ENCODE results near the gene STPG4.

The STPG4 gene

DNA sequence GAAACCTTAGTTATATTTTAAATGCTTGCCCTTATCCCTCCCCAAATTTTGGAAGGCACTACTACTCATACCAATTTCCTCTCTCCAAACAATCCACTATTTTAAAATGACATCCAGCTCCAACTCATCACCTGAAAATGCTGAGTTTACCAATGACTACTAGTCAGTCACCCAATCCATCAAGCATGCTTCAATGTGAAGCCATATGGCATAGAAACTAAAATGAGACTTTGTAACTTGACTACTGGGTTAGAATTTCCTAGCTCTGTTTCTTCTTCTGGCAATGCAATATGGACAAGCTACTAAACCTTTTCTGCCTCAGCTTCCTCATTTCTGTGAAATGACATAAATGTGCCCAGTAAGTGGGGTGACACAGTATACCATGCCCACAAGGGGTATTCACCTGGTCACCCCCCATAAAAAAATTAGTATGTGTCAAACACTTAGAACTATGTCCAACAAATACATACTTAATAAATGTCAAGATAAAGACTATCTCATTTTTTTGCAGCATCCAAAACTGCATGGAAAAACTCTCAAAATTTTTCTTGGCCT lies 10.0 kb upstream of the STPG4 start:
- Histone ChIP-seq H2BK5ac (ENCODE audit: low read length) (no peak overlapping the region), H3K27ac (replicated peaks; ENCODE audit: low read length) (no peak overlapping the region), H3K4me1 (ENCODE audit: control insufficient read depth in 2 of 2, insufficient read depth in 1 of 2, low read depth in 1 of 2, low read length in 2 of 2) (no peaks in the 10 kb centered on the region), H2BK120ac (ENCODE audit: low read depth, low read length) (no peak overlapping the region), H3K23ac (ENCODE audit: low read depth, low read length, poor library complexity) (no peak overlapping the region), H3K14ac (ENCODE audit: low read length) (no peak overlapping the region), H4K8ac (ENCODE audit: low read depth, low read length) (no peak overlapping the region), H2AK5ac (ENCODE audit: low read depth, low read length) (no peak overlapping the region), H4K91ac (ENCODE audit: low read depth, low read length, poor library complexity) (no peak overlapping the region), H2BK15ac (ENCODE audit: low read length) (no peak overlapping the region), H3K4ac (ENCODE audit: low read length) (no peak overlapping the region), H3K18ac (ENCODE audit: low read length) (no peak overlapping the region), H3K27me3 (ENCODE audit: control insufficient read depth in 3 of 3, insufficient read depth in 3 of 3, low read depth in 1 of 3, low read length in 3 of 3) (no peaks in the 10 kb centered on the region), H3K4me2 (ENCODE audit: insufficient read depth, low read length, poor library complexity, severe bottlenecking) (no peak overlapping the region), H3K9me3 (replicated peaks in 1 of 2; ENCODE audit: control insufficient read depth in 2 of 2, insufficient read depth in 1 of 2, low read depth in 1 of 2, low read length in 2 of 2) (no peaks in the 10 kb centered on the region), H3K9ac (ENCODE audit: low read depth, low read length, poor library complexity) (no peak overlapping the region), H3K36me3 (replicated peaks in 1 of 2; ENCODE audit: control insufficient read depth in 2 of 2, insufficient read depth in 2 of 2, low read length in 2 of 2) (peaks cover 13 to 97% of the 10 kb centered on the region in 2 donors), H2AFZ (ENCODE audit: low read length) (no peak overlapping the region), H3K4me3 (ENCODE audit: low read length in 2 of 2) (no peak overlapping the region), H3K79me1 (ENCODE audit: low read depth, low read length) (peaks cover 2% of the 10 kb centered on the region), H2BK12ac (ENCODE audit: low read length) (no peak overlapping the region)
- no peak for DNase-seq (ENCODE audit: low spot score)

DNA sequence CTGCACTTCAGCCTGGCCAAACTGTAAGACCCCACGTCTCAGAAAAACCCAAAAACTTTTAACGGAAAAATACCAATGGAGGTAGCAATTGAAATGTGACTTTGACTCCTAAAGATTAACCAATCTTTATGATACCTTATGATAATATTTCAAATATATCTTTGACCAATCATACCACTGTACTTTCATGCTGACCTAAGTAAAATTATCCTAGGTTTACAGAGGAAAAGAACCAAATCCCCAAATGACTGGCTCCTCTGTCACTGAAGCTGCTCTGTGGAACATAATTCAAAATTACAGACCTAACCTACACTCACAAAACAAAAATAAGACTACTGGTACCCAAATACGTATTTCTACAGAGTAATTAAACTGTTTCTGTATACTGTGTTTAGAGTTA lies 7.7 kb upstream of the STPG4 start:
- no CpG with 5 or more reads among the region's 3 CpGs for WGBS, 2 donors (ENCODE audit: extremely low coverage in 2 of 2, insufficient read length in 2 of 2, insufficient replicate concordance in 1 of 2)
- Histone ChIP-seq H3K9me3 (replicated peaks in 1 of 2; ENCODE audit: control insufficient read depth in 2 of 2, insufficient read depth in 1 of 2, low read depth in 1 of 2, low read length in 2 of 2) (peaks cover 0 to 2% of the 10 kb centered on the region in 2 donors), H2BK120ac (ENCODE audit: low read depth, low read length) (no peak overlapping the region), H3K79me1 (ENCODE audit: low read depth, low read length) (peaks cover 2% of the 10 kb centered on the region), H4K91ac (ENCODE audit: low read depth, low read length, poor library complexity) (no peak overlapping the region), H4K8ac (ENCODE audit: low read depth, low read length) (no peak overlapping the region), H2AK5ac (ENCODE audit: low read depth, low read length) (no peak overlapping the region), H3K4me2 (ENCODE audit: insufficient read depth, low read length, poor library complexity, severe bottlenecking) (no peak overlapping the region), H2AFZ (ENCODE audit: low read length) (no peak overlapping the region), H2BK5ac (ENCODE audit: low read length) (no peak overlapping the region), H2BK15ac (ENCODE audit: low read length) (no peak overlapping the region), H3K27ac (replicated peaks; ENCODE audit: low read length) (no peak overlapping the region), H3K4me3 (ENCODE audit: low read length in 2 of 2) (no peak overlapping the region), H2BK12ac (ENCODE audit: low read length) (no peak overlapping the region), H3K14ac (ENCODE audit: low read length) (no peak overlapping the region), H3K36me3 (replicated peaks in 1 of 2; ENCODE audit: control insufficient read depth in 2 of 2, insufficient read depth in 2 of 2, low read length in 2 of 2) (peaks cover 15 to 94% of the 10 kb centered on the region in 2 donors), H3K27me3 (ENCODE audit: control insufficient read depth in 3 of 3, insufficient read depth in 3 of 3, low read depth in 1 of 3, low read length in 3 of 3) (no peaks in the 10 kb centered on the region), H3K23ac (ENCODE audit: low read depth, low read length, poor library complexity) (no peak overlapping the region), H3K9ac (ENCODE audit: low read depth, low read length, poor library complexity) (no peak overlapping the region), H3K4ac (ENCODE audit: low read length) (no peak overlapping the region), H3K18ac (ENCODE audit: low read length) (no peak overlapping the region), H3K4me1 (ENCODE audit: control insufficient read depth in 2 of 2, insufficient read depth in 1 of 2, low read depth in 1 of 2, low read length in 2 of 2) (no peaks in the 10 kb centered on the region)
- DNase-seq (ENCODE audit: low spot score), result no peak

DNA sequence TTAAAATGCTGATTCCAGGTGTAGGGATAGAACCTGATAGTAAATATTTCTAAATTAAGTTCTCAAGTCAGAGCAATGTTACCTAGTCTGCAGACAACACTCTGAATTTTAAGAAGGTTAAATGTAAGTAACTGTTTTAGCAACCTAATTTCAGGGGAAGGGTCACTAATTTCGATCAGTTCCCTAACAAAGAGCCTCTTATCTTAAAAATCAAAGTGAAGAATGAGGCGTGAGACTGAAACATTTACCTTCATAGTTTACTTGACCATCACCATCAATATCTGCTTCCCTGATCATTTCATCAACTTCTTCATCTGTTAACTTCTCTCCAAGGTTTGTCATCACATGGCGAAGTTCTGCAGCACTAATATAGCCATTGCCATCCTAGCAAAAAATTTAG lies 6.4 kb upstream of the STPG4 start:
- H3K9ac ChIP-seq (ENCODE audit: low read depth, low read length, poor library complexity), result no peak overlapping the region
- H2AK5ac ChIP-seq (ENCODE audit: low read depth, low read length), result no peak overlapping the region
- H3K9me3 ChIP-seq (replicated peaks in 1 of 2; ENCODE audit: control insufficient read depth in 2 of 2, insufficient read depth in 1 of 2, low read depth in 1 of 2, low read length in 2 of 2), result peaks cover 0 to 2% of the 10 kb centered on the region in 2 donors
- no peak overlapping the region for H3K4ac ChIP-seq (ENCODE audit: low read length)
- no peak overlapping the region for H3K4me2 ChIP-seq (ENCODE audit: insufficient read depth, low read length, poor library complexity, severe bottlenecking)
- H3K4me1 ChIP-seq (ENCODE audit: control insufficient read depth in 2 of 2, insufficient read depth in 1 of 2, low read depth in 1 of 2, low read length in 2 of 2), result no peaks in the 10 kb centered on the region
- DNase-seq (ENCODE audit: low spot score), result no peak
- H3K4me3 ChIP-seq (ENCODE audit: low read length in 2 of 2), result no peak overlapping the region
- no peak overlapping the region for H3K23ac ChIP-seq (ENCODE audit: low read depth, low read length, poor library complexity)
- no peak overlapping the region for H2BK5ac ChIP-seq (ENCODE audit: low read length)
- H2BK120ac ChIP-seq (ENCODE audit: low read depth, low read length), result no peak overlapping the region
- no peak overlapping the region for H3K14ac ChIP-seq (ENCODE audit: low read length)
- H3K79me1 ChIP-seq (ENCODE audit: low read depth, low read length), result peaks cover 2% of the 10 kb centered on the region
- no peak overlapping the region for H3K27ac ChIP-seq (replicated peaks; ENCODE audit: low read length)
- H2BK12ac ChIP-seq (ENCODE audit: low read length), result no peak overlapping the region
- H3K36me3 ChIP-seq (replicated peaks in 1 of 2; ENCODE audit: control insufficient read depth in 2 of 2, insufficient read depth in 2 of 2, low read length in 2 of 2), result peaks cover 15 to 87% of the 10 kb centered on the region in 2 donors
- H2AFZ ChIP-seq (ENCODE audit: low read length), result no peak overlapping the region
- H4K91ac ChIP-seq (ENCODE audit: low read depth, low read length, poor library complexity), result no peak overlapping the region
- no CpG with 5 or more reads among the region's 3 CpGs for WGBS, 2 donors (ENCODE audit: extremely low coverage in 2 of 2, insufficient read length in 2 of 2, insufficient replicate concordance in 1 of 2)
- no peak overlapping the region for H3K18ac ChIP-seq (ENCODE audit: low read length)
- no peaks in the 10 kb centered on the region for H3K27me3 ChIP-seq (ENCODE audit: control insufficient read depth in 3 of 3, insufficient read depth in 3 of 3, low read depth in 1 of 3, low read length in 3 of 3)
- H2BK15ac ChIP-seq (ENCODE audit: low read length), result no peak overlapping the region
- H4K8ac ChIP-seq (ENCODE audit: low read depth, low read length), result no peak overlapping the region

DNA sequence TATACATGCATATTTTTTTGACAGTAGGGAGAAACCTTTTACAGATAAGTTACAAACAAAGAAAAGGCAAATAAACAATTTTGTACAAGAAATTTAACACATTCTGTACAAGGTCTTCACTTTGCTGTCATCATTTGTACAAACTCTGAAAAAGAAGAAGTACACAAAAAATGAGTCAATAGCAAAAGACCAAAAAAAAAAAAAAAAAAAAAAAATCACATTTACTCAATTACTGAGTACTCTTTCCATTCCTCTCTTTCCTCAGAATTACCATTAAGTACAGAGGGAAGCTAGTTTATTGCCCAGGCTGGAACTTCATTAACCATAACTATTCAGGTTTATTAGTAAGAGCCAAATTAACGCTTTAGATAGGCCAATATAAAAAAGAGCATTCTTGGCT lies 5.6 kb upstream of the STPG4 start:
- Histone ChIP-seq H3K18ac (ENCODE audit: low read length) (no peak overlapping the region), H3K4me3 (ENCODE audit: low read length in 2 of 2) (no peak overlapping the region), H2BK12ac (ENCODE audit: low read length) (no peak overlapping the region), H3K79me1 (ENCODE audit: low read depth, low read length) (peaks cover 2% of the 10 kb centered on the region), H3K36me3 (replicated peaks in 1 of 2; ENCODE audit: control insufficient read depth in 2 of 2, insufficient read depth in 2 of 2, low read length in 2 of 2) (peaks cover 15 to 79% of the 10 kb centered on the region in 2 donors), H3K14ac (ENCODE audit: low read length) (no peak overlapping the region), H3K4ac (ENCODE audit: low read length) (no peak overlapping the region), H3K4me1 (ENCODE audit: control insufficient read depth in 2 of 2, insufficient read depth in 1 of 2, low read depth in 1 of 2, low read length in 2 of 2) (no peaks in the 10 kb centered on the region), H3K27me3 (ENCODE audit: control insufficient read depth in 3 of 3, insufficient read depth in 3 of 3, low read depth in 1 of 3, low read length in 3 of 3) (no peaks in the 10 kb centered on the region), H2BK15ac (ENCODE audit: low read length) (no peak overlapping the region), H2AFZ (ENCODE audit: low read length) (no peak overlapping the region), H2BK5ac (ENCODE audit: low read length) (no peak overlapping the region), H3K27ac (replicated peaks; ENCODE audit: low read length) (no peak overlapping the region), H2BK120ac (ENCODE audit: low read depth, low read length) (no peak overlapping the region), H4K8ac (ENCODE audit: low read depth, low read length) (no peak overlapping the region), H4K91ac (ENCODE audit: low read depth, low read length, poor library complexity) (no peak overlapping the region), H3K4me2 (ENCODE audit: insufficient read depth, low read length, poor library complexity, severe bottlenecking) (no peak overlapping the region), H3K9me3 (replicated peaks in 1 of 2; ENCODE audit: control insufficient read depth in 2 of 2, insufficient read depth in 1 of 2, low read depth in 1 of 2, low read length in 2 of 2) (peaks cover 0 to 2% of the 10 kb centered on the region in 2 donors), H3K9ac (ENCODE audit: low read depth, low read length, poor library complexity) (no peak overlapping the region), H2AK5ac (ENCODE audit: low read depth, low read length) (no peak overlapping the region), H3K23ac (ENCODE audit: low read depth, low read length, poor library complexity) (no peak overlapping the region)
- no CpG with 5 or more reads among the region's 1 CpG for WGBS, 2 donors (ENCODE audit: extremely low coverage in 2 of 2, insufficient read length in 2 of 2, insufficient replicate concordance in 1 of 2)
- DNase-seq (ENCODE audit: low spot score), result no peak
